ENCODE results near the gene CNTNAP2.

Gene CNTNAP2

DNA sequence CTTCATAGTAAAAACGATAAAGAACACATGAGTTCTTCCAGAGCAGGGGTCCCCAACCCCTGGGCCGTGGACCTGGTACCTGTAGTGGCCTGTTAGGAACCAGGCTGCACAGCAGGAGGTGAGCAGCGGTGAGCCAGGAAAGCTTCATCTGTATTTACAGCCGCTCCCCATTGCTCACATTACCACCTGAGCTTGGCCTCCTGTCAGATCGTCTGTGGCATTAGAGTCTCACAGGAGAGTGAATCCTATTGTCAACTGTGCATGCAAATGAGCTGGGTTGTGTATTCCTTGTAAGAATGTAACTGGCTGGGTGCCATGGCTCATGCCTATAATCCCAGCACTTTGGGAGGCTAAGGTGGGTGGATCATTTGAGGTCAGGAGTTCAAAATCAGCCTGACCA lies 229.5 kb downstream of the CNTNAP2 start:
- H3K36me3 ChIP-seq: no peaks in the 10 kb centered on the region

DNA sequence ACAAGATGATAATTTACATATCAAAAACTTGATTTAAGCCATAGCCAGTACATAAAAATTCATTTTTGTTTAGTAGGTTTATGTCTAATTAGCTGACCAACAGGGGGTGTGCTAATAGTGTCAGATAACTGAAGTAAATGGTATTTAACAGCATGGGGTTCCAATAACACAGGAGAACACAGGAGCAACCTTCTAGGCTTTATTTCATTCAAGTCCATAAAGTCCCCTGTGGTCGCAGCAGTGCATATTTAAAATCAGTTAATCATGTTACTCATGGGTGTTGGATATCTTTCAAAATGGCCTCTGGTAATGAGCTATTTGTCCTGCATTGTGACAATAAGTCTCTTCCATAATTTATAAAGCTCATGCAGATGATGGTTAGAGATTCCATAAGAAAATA lies 238.6 kb downstream of the CNTNAP2 start:
- no peak for TF ChIP-seq Cebpa-rat (IDR thresholded peaks at IDR 0.05)
- Histone ChIP-seq H4K20me1 (no peaks in the 10 kb centered on the region), H3K27ac (no peak overlapping the region), H3K27me3 (no peaks in the 10 kb centered on the region), H3K9ac (no peak overlapping the region), H3K4me2 (no peak overlapping the region), H3K4me3 (no peak overlapping the region), H3K4me1 (no peaks in the 10 kb centered on the region), H3K36me3 (no peaks in the 10 kb centered on the region), H3K9me3 (no peaks in the 10 kb centered on the region)

More for the DNA sequence above, 229.5 kb downstream of the CNTNAP2 start:
- TF ChIP-seq Cebpa-rat (IDR thresholded peaks at IDR 0.05): no peak
- H3K27me3 ChIP-seq: no peaks in the 10 kb centered on the region
- H3K4me2 ChIP-seq: no peak overlapping the region
- no peak overlapping the region for H3K9ac ChIP-seq
- H3K4me1 ChIP-seq: no peaks in the 10 kb centered on the region
- no peak overlapping the region for H3K4me3 ChIP-seq
- H4K20me1 ChIP-seq: no peaks in the 10 kb centered on the region
- H3K9me3 ChIP-seq: 0 out of 2 replicates have a peak, but pooled peaks cover 4% of the 10 kb centered on the region
- no peak overlapping the region for H3K27ac ChIP-seq

DNA sequence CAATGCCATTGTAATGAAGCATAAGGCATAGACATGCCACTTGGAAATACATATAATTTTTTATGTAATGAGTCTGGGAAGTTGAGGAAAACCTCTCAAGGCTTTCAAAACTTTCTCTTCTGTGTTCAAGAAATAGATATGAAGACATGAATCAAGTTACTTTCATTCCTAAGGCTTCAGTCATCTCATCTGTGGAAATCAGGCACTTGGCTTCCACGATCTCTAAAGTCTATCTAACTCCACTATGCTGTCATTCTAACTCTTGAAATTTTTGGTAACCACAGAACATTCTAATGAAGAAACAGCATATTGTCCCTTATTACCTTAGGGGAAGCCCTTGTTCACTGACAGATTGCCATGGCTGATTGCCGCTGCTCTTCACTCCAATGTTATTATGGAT lies 242.6 kb downstream of the CNTNAP2 start:
- Histone ChIP-seq H3K9ac (no peak overlapping the region), H3K27me3 (no peaks in the 10 kb centered on the region), H3K4me3 (no peak overlapping the region), H3K4me2 (no peak overlapping the region), H3K27ac (no peak overlapping the region), H3K4me1 (no peaks in the 10 kb centered on the region), H3K9me3 (no peaks in the 10 kb centered on the region), H4K20me1 (no peaks in the 10 kb centered on the region), H3K36me3 (no peaks in the 10 kb centered on the region)
- no peak for TF ChIP-seq Cebpa-rat (IDR thresholded peaks at IDR 0.05)

DNA sequence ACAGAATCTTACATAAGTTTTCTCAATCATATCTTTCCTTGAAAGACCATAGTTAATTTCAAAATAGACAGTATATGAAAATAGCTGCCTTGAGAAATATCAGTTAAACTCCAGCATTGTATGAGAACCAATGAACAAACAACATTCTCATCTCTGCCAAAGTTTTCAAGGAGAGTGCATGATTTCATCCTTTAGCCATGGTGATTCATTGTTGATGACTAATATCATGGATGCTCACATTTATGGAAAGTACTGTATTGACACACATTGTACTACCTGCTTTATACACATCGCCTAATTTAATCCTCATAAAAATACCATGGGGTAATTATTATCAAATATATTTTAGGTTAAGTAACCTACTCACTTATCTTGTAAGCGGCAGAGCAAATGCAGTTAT lies 250.3 kb downstream of the CNTNAP2 start:
- TF ChIP-seq Cebpa-rat (IDR thresholded peaks at IDR 0.05): no peak
- Histone ChIP-seq H3K36me3 (no peaks in the 10 kb centered on the region), H3K4me2 (no peak overlapping the region), H4K20me1 (no peaks in the 10 kb centered on the region), H3K9me3 (no peaks in the 10 kb centered on the region), H3K27me3 (no peaks in the 10 kb centered on the region), H3K4me1 (no peaks in the 10 kb centered on the region), H3K4me3 (no peak overlapping the region), H3K9ac (no peak overlapping the region), H3K27ac (no peak overlapping the region)

DNA sequence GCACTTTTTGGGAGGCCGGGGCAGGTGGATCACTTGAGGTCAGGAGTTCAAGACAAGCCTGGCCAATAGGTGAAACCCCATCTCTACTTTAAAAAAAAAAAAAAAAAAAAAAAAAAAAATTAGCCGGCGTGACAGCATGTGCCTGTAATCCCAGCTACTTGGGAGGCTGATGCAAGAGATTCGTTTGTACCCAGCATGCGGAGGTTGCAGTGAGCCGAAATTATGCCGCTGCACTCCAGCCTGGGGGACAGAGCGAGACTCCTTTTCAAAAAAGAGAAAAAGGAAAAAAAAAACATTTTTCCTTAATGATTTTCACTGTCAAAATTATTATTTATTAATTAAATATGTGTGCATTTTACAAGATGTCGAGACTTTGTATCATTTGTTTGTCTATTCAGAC lies 253.6 kb downstream of the CNTNAP2 start:
- no peak for TF ChIP-seq Cebpa-rat (IDR thresholded peaks at IDR 0.05)
- Histone ChIP-seq H3K4me1 (no peaks in the 10 kb centered on the region), H3K27me3 (no peaks in the 10 kb centered on the region), H3K9me3 (no peaks in the 10 kb centered on the region), H3K4me3 (no peak overlapping the region), H3K4me2 (no peak overlapping the region), H3K36me3 (no peaks in the 10 kb centered on the region), H3K27ac (no peak overlapping the region), H4K20me1 (no peaks in the 10 kb centered on the region), H3K9ac (no peak overlapping the region)

DNA sequence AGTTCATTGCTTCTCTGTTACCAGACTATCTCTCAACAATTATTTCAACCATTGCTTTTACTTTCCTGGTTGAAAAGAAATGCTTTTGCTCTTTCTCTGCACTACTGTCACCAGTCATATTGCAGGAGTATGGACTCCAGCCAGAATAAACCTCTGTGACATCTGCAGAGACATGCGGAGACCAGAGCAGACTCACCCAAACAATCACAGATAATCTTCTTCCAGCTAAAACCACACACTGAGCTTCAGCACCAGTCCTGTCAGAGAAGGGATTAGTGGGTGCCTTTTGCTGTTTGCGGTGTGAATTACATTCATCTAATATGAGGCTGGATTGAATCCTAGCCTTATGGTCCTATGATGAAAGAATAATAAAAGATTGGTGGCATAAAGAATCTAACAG lies 258.6 kb downstream of the CNTNAP2 start:
- H4K20me1 ChIP-seq: no peaks in the 10 kb centered on the region
- no peak overlapping the region for H3K27ac ChIP-seq
- no peak overlapping the region for H3K4me3 ChIP-seq
- no peak overlapping the region for H3K9ac ChIP-seq
- H3K36me3 ChIP-seq: no peaks in the 10 kb centered on the region
- H3K9me3 ChIP-seq: no peaks in the 10 kb centered on the region
- TF ChIP-seq Cebpa-rat (IDR thresholded peaks at IDR 0.05): no peak
- H3K4me2 ChIP-seq: no peak overlapping the region
- no peaks in the 10 kb centered on the region for H3K27me3 ChIP-seq
- H3K4me1 ChIP-seq: no peaks in the 10 kb centered on the region

DNA sequence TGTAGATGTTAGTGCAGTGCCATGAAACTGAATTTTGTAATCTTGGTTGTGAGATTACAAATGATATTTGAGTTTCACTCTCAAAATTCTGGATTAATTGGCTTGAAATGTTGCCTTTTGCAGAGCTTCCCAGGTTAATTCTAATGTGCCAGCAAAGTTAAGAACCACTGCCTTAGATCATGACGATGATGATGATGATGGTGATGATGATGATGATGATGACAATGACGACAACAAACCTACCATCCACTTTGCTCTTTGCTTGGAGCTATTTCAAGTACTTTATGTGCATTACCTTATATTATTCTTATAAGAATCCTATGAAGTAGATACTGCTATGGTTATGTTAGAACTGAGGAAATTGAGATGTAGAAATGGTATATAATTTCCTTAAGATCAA lies 261.6 kb downstream of the CNTNAP2 start:
- no peaks in the 10 kb centered on the region for H3K27me3 ChIP-seq
- TF ChIP-seq Cebpa-rat (IDR thresholded peaks at IDR 0.05): no peak
- H4K20me1 ChIP-seq: no peaks in the 10 kb centered on the region
- no peak overlapping the region for H3K27ac ChIP-seq
- no peak overlapping the region for H3K4me3 ChIP-seq
- H3K4me2 ChIP-seq: no peak overlapping the region
- H3K4me1 ChIP-seq: no peaks in the 10 kb centered on the region
- H3K36me3 ChIP-seq: no peaks in the 10 kb centered on the region
- H3K9me3 ChIP-seq: no peaks in the 10 kb centered on the region
- no peak overlapping the region for H3K9ac ChIP-seq

DNA sequence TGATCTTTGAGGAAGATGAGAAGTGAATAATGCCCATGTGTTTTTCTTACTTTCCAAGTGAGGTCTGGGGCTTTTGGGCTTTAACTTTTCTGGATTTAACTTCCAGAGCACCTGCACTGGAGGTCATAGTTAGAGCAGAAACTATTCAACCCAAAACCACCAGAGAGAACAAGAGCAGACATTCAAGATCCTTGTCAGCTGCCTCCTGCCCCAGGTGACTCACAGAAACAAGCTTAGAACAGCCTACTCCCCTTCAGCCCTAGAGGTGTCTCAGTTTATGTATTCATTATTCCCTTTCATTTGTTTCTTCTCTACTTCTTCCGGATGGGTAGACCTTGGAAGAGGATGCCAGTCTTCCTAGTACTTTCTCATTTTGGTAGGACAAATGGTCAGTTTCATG lies 270.5 kb downstream of the CNTNAP2 start:
- Histone ChIP-seq H3K9me3 (no peaks in the 10 kb centered on the region), H3K4me1 (peaks cover 9% of the 10 kb centered on the region), H3K27me3 (no peaks in the 10 kb centered on the region), H3K4me2 (no peak overlapping the region), H3K9ac (no peak overlapping the region), H4K20me1 (no peaks in the 10 kb centered on the region), H3K27ac (no peak overlapping the region), H3K36me3 (no peaks in the 10 kb centered on the region), H3K4me3 (no peak overlapping the region)
- TF ChIP-seq Cebpa-rat (IDR thresholded peaks at IDR 0.05): no peak

DNA sequence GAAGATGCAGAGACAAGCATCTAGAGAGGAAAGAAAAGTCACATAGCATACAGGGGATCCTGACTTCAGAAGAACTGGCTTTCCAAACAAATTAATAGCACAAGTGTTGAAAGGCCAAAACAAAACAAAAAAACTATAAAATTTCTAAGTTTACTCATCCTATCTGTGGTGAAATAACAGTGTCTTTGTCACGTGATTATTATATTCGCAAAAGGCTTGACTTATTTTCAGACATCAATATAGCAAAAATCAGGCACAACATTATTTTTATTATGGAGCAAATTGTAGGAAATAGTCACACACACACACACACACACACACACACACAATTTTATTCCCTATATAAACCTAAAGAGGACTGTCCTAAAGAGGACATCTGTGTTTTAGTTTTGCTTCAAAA lies 272.3 kb downstream of the CNTNAP2 start:
- no peak for TF ChIP-seq Cebpa-rat (IDR thresholded peaks at IDR 0.05)
- Histone ChIP-seq H4K20me1 (no peaks in the 10 kb centered on the region), H3K4me1 (peaks cover 9% of the 10 kb centered on the region), H3K9me3 (no peaks in the 10 kb centered on the region), H3K36me3 (no peaks in the 10 kb centered on the region), H3K4me2 (no peak overlapping the region), H3K27me3 (no peaks in the 10 kb centered on the region), H3K4me3 (no peak overlapping the region), H3K9ac (no peak overlapping the region), H3K27ac (no peak overlapping the region)

DNA sequence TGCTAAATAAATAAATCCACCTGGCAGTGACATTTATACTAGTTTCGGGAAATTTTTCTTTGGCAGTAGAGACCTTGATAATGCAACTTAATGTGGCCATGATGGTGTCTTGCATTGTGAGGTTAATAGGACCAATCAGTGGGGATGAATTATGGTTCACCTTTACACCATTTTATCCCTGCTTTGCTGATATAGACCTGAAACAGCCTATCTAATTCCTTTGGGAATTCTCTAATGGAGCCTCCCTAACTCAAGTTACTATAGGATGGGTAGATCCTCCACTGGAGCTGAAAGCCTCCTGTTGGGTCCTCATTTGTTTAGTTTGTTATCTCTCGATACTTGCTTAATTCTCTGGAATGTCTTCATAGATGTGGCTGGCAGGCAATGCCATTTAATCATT lies 276.7 kb downstream of the CNTNAP2 start:
- H3K9me3 ChIP-seq: no peaks in the 10 kb centered on the region
- no peak overlapping the region for H3K9ac ChIP-seq
- TF ChIP-seq Cebpa-rat (IDR thresholded peaks at IDR 0.05): no peak
- no peaks in the 10 kb centered on the region for H3K4me1 ChIP-seq
- no peak overlapping the region for H3K27ac ChIP-seq
- H3K4me3 ChIP-seq: no peak overlapping the region
- no peaks in the 10 kb centered on the region for H3K27me3 ChIP-seq
- no peaks in the 10 kb centered on the region for H4K20me1 ChIP-seq
- no peaks in the 10 kb centered on the region for H3K36me3 ChIP-seq
- H3K4me2 ChIP-seq: no peak overlapping the region

DNA sequence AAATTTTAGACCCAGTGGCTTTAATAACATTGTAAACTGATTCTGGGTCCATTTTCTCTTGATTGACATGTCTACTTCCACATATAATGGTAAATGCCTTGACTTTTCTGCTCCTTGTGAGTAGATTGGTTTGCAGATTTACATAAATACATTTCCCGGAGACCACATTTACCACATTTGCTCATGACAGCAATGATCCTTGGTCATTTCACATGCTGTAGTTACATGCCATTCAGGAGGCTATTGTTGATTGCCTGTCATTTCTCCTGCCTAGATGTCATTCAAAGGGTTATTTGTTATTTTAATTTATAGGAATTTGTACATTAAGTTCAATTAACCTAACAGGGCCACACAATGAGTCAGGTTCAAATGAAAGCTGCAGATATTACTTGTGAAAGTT lies 280.5 kb downstream of the CNTNAP2 start:
- H3K4me2 ChIP-seq: no peak overlapping the region
- TF ChIP-seq Cebpa-rat (IDR thresholded peaks at IDR 0.05): no peak
- no peak overlapping the region for H3K9ac ChIP-seq
- H4K20me1 ChIP-seq: no peaks in the 10 kb centered on the region
- no peaks in the 10 kb centered on the region for H3K4me1 ChIP-seq
- no peaks in the 10 kb centered on the region for H3K36me3 ChIP-seq
- no peaks in the 10 kb centered on the region for H3K27me3 ChIP-seq
- no peak overlapping the region for H3K4me3 ChIP-seq
- no peak overlapping the region for H3K27ac ChIP-seq
- H3K9me3 ChIP-seq: no peaks in the 10 kb centered on the region
